Measurements from ENCODE around the gene IGFBP6.

DNA sequence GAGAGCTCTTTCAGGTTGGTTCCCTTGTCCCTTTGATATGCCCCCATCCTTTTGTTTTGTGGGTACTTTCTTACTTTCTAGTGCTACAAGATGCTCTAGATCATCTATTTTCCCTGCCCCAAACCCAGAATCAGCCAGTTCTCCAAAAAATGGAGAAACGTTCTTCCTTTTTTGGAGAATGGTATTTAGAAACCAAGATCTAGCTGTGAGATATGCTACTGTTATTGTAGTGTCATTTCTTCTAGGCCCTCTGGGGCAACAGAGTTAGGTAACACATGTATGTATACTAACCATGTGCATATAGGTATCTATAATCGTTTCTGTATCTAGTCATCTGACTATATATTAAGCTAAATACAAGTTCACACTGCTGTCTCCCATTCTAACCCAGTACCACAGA, 6.9 kb upstream of the IGFBP6 start:
- no peak for TF ChIP-seq POLR2A (IDR thresholded peaks at IDR 0.05)
- TF ChIP-seq, protein P1, sequence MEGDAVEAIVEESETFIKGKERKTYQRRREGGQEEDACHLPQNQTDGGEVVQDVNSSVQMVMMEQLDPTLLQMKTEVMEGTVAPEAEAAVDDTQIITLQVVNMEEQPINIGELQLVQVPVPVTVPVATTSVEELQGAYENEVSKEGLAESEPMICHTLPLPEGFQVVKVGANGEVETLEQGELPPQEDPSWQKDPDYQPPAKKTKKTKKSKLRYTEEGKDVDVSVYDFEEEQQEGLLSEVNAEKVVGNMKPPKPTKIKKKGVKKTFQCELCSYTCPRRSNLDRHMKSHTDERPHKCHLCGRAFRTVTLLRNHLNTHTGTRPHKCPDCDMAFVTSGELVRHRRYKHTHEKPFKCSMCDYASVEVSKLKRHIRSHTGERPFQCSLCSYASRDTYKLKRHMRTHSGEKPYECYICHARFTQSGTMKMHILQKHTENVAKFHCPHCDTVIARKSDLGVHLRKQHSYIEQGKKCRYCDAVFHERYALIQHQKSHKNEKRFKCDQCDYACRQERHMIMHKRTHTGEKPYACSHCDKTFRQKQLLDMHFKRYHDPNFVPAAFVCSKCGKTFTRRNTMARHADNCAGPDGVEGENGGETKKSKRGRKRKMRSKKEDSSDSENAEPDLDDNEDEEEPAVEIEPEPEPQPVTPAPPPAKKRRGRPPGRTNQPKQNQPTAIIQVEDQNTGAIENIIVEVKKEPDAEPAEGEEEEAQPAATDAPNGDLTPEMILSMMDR (IDR thresholded peaks at IDR 0.05) = no peak

Measured in right lobe of liver (tissue), 4 donors.